Tibial nerve (tissue), 4 donors: ENCODE data around the gene RELCH.

ENCODE experiments used
- EP300 ChIP-seq, 2 donors: sonication (generic); formaldehyde crosslinking; IDR thresholded peaks; one replicate each; pipeline ENCODE4 v1.6.1; 2017; ENCODE audit warnings: antibody characterized with exemption in 2 of 2, mild to moderate bottlenecking in 1 of 2
- TF ChIP-seq, protein P1 (sequence below), 5 experiments: fragments of 200-600 bp in 3 of 5; fragments of 450-650 bp in 2 of 5; sonication (generic) in 3 of 5; IDR thresholded peaks; one replicate each; pipeline ENCODE4 v1.5.1; 2016 to 2019; ENCODE audit warnings: antibody characterized with exemption in 5 of 5, mild to moderate bottlenecking in 3 of 5, moderate library complexity in 2 of 5

DNA sequence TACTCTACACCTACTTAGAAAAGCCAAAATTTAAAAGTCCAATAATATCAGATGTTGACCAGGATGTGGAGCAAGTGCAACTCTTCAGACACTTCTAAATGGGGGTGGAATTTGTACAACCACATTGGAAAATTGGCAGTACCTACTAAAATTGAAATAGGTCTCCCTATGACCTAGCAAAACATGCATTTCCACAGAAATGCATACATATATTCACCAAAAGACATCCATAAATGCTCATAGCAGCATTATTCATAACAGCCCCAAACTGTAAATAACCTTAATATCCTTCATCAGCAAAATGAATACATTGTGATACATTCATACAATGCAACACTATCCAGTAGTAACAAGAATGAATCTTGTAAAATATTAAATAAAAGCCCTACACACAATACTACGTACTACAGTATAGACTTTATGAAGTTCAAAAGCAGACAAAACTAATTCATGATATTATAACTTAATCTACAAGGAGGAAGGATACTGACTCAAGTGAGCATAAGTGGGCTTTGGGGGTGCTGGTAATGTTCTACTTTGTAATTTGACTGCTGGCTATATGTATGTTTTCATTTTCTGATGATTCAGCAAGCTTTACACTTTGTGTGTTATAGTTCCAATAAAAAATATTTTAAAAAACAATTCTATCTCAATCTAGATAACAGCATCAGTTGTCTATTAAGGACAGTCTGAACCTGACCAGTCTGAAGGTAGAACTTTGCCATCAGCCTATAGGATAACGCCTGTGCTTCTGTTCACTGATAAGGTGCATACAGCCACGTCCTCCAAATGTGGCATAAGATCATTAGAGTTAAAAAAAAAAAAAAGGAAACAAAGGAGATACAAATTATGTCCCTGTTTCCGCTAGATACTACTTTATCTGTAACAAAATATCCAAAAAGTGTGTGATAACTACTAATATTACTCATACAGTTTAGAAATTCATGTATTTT is 131.4 kb downstream of the RELCH start:
- TF ChIP-seq, protein P1, sequence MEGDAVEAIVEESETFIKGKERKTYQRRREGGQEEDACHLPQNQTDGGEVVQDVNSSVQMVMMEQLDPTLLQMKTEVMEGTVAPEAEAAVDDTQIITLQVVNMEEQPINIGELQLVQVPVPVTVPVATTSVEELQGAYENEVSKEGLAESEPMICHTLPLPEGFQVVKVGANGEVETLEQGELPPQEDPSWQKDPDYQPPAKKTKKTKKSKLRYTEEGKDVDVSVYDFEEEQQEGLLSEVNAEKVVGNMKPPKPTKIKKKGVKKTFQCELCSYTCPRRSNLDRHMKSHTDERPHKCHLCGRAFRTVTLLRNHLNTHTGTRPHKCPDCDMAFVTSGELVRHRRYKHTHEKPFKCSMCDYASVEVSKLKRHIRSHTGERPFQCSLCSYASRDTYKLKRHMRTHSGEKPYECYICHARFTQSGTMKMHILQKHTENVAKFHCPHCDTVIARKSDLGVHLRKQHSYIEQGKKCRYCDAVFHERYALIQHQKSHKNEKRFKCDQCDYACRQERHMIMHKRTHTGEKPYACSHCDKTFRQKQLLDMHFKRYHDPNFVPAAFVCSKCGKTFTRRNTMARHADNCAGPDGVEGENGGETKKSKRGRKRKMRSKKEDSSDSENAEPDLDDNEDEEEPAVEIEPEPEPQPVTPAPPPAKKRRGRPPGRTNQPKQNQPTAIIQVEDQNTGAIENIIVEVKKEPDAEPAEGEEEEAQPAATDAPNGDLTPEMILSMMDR (IDR thresholded peaks at IDR 0.05), result no peak
- TF ChIP-seq EP300 (IDR thresholded peaks at IDR 0.05), result no peak
